ENCODE data around the gene VAV2.

- TF ChIP-seq CTCF (IDR thresholded peaks at IDR 0.05; ENCODE audit: insufficient read depth, low read length, poor library complexity, severe bottlenecking) = no peak
- no peak for TF ChIP-seq EZH2phosphoT487 (conservative IDR thresholded peaks at IDR 0.05; ENCODE audit: low read length)
These were observed 266.2 kb downstream of the VAV2 start for GRCh38 chr9:133725886-133726285.
